Aortic smooth muscle cell (primary cell): ENCODE data around the gene MAPK7. TPM values are rescaled to one million over a fixed set of nuclear protein-coding genes. Genes with fewer than 3 reads are reported as not detected.

Experiments
- total RNA-seq: library from RNA; depleted of rRNA; stranded (reverse); fragments of >200 nt; gene quantifications from 2 replicates; pipeline ENCODE4 v1.2.3, GENCODE V29; 2014

The MAPK7 gene
- total RNA-seq: 10.3 and 10.7 TPM in 2 replicates

DNA sequence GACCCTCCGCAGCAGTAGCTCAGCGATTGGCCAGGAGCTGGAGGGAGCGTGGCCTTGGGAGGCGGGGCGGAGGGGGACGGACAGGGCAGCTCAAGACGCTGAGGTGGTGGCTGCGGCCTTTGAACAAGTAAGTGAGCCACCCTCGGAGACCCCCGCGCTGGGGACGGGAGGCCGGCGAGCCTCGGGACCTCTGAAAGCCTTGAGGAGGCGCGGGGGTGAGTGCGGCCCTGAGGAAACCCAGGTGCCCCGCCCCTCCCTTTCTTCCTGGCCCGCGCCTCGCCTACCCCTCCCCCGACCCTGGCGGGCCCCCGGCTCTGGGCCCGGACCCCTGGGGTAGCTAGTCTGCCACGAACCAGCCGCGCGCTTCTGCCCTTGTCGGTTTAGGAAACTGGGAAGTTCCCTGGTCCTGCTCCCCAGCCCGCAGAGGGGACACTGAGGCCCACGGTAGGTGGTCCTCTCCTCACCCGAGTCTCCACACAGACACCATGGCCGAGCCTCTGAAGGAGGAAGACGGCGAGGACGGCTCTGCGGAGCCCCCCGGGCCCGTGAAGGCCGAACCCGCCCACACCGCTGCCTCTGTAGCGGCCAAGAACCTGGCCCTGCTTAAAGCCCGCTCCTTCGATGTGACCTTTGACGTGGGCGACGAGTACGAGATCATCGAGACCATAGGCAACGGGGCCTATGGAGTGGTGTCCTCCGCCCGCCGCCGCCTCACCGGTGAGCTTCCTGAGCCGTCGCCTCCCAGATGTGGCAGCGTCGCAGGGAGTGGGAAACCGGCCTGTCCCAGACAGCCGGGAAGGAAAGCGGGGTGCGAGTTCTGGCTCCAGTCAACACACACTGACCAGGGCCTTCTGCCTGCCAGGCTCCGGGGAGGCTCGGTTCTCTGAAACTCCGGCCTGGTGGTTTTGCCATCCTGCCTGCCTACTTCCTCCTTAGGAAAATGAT lies at the start of gene MAPK7:
Gene MAPK7 (plus strand): TSS at position 83 of the 945 bp plus-strand sequence. CDS start 403 bp downstream, at position 486.

DNA sequence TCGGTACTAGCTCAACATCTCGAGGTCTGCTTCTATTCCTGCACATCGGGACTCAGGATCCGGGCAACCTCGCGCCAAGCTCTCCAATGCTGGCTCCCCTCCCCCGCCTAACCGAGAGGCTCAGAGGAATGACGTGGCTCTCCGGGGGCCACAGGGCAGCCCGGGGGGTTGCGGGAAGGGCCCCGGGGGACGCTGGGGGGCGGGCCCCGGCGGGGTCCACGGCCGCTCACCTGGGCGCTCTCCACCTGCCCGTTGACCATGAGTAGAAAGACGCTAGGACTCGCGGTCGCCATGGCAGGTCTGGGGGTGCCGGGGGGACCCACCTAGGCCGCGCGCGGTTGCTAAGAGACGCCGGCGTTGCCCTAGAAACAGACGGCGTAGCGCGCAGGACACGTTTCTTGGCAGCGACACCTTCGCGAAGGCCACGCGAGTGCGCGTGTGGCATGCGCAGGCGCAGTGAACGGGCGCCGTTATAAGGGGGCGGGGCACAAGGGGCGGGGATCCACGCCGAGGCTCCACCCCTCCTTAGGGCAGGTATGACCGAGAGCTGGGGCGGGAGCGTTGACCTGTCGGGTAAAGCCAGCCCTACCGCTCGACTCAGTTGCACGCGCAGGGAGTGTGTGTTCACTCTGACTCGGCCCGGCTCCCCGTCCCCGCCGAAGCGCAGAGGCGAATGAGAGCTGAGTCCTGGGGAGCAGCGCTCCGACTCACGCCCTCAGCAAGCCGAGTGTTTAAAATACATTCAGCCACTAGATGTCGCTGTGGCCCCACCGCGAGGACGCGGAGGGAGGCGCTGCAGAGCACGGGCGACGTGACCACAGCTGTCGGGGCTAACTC lies 15.8 kb upstream of the MAPK7 start, which contains the start of gene B9D1:
Gene B9D1 (minus strand): TSS at position 447 of the 837 bp plus-strand sequence. CDS start 154 bp downstream, at position 293.

GRCh38 chr17:19386974-19387920 lies 8.9 kb downstream of the MAPK7 start, which contains the start of gene MFAP4:
Gene MFAP4 (minus strand): TSS chr17:19387190. CDS start chr17:19387155, 35 bp downstream.

DNA sequence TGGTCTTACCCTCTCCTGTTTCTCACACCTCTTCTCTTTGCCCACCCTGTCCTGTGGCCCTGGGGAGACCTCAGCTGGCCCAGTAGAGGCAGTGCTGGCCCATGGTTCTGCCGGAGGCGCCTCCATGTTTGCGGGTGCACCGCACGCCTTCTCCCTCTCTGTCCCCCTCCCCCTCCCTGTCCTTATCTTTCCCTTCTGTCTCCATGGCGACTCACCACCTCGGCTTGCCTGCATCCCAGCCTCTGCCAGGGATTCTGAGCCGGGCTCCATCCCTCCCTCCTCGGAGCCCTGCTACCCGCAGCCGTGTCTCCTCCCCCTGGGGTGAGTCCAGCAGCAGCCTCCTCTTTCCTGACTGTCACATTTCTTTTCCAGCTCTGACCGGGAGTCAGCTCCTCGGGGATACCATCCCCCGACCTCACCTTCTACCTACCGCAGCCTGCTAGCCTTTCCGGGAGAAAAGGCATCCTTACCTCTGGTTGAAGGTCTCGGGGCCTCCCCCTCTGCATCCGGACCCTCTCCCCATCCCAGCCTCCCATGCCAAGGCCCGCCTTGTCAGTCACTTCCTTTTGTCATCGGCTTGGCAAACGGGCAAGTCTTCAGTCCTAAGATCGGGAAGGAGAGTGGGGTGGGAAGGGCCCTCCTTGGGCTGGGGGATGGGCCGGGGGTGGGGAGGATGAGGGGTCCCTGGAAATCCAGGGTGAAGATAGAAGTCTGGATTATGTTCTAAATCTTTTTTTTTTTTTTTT lies 32.8 kb downstream of the MAPK7 start, which contains the start of gene RNF112:
Gene RNF112 (plus strand): TSS at position 358 of the 746 bp plus-strand sequence. CDS start 177 bp downstream, at position 535.

Other genes with a start within 250 kb of the MAPK7 start
- 32.9 and 34.1 TPM in 2 replicates for gene EPN2, start 141.1 kb upstream of the MAPK7 start, total RNA-seq
- gene B9D1, start 15.8 kb upstream of the MAPK7 start, total RNA-seq: 38.8 and 45.8 TPM in 2 replicates
- 0.66 and 3.1 TPM in 2 replicates for gene MFAP4, start 8.7 kb downstream of the MAPK7 start, total RNA-seq
- 7.3 and 9.1 TPM in 2 replicates for gene RNF112, start 32.7 kb downstream of the MAPK7 start, total RNA-seq
- gene SLC47A1, start 155.4 kb downstream of the MAPK7 start, total RNA-seq: 1.5 and 3.4 TPM in 2 replicates